HG02981 (cell line): ENCODE results near the gene AVL9.

ENCODE experiments used
- ATAC-seq: cut with Tn5 transposase; IDR thresholded peaks from one replicate; pipeline ENCODE4 v1.9.1; 2021; ENCODE audit warnings: mild to moderate bottlenecking, moderate library complexity; ENCODE audit not compliant: unreplicated experiment

The AVL9 gene

DNA sequence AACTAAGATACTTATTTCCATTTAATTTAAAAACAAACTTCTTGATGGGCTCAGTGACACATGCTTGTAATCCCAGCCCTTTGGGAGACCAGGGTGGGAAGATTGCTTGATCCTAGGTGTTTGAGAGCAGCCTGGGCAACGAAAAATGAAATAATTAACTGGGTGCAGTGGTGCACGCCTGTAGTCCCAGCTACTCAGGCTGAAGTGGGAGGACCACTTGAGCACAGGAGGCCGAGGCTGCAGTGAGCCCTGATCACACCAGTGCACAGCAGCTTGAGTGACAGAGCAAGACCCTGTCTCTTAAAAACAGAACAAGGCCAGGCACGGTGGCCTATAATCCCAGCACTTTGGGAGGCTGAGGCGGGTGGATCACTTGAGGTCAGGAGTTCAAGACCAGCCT is 37.4 kb downstream of the AVL9 start:
- ATAC-seq: no peak

DNA sequence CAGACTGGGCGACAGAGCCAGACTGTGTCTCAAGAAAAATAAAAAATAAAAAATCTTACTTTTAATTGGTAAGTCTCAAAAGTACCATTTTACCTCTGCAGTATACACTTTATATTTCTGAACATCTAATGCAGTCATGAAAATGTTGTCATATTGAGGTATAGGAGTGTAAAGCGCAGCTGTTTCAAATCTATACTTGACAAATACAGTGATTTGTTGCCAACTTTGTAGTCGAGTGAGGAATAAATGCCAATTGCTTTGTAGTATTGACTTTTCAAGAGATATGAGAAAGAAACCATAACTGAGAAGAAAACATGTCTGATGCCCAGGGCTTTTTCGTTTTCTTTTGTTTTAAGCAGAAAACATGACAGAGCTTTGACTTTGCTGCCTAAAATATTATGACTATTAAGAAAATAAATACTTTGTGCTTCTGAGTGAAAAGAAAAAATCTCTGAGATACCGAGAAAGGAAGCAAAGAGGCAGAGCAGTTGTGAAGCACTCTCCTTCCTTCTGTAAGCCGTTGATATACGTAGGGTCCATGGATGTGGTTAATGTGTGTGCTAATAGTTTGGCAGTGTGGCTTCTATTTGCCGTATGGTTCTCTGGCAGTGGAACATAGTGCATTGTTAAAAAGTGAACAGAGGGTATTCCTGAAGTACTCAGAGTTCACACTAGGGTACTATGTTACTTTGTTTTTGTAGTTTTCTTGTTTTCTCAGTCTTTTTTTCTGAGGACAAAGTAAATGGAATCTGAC is 38.2 kb downstream of the AVL9 start:
- no peak for ATAC-seq

DNA sequence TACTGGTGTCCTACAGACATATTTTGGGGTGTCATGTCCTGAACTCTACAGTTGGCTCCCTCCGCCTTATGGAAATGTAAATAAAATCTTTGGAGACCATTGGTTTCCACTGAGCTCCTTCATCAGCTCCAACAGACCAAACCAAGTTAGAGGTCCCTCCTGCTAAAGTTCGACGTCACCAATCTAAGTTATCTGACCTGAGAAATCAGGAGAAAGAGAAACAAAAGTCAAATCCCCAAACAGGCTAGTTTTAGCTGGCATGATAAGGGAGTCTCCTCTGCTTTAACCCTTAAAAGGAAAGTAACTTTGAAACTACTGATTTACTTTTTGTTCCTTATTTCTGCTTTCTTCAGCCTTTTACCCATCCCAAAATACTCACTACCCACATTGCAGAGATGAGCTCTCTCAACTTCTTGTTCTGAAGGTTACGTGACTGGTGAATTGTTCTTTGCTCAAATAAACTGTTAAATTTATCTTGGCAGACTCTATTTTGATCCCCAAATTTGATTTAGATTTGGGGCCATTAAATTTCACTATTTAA is 39.9 kb downstream of the AVL9 start:
- ATAC-seq: no peak

GRCh38 chr7:32536016-32536415 is 40.7 kb downstream of the AVL9 start:
- ATAC-seq: no peak

DNA sequence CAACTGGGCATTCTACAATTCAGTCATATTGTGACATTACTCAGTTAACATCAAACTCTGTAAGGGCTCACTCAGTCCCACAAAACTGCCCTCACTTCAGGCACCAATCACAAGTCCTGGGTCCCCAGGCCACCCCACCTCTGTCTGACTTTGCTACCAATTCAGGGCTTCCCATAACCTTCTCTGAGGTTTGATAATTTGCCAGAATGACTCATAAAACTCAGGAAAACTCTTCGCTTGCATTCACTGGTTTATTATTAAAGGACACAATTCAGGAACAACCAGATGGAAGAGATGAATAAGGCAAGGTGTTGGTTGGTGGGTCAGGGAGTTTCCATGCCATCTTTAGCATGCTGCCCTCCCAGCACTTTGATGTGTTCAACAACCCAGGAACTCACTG is 41.3 kb downstream of the AVL9 start:
- ATAC-seq: no peak

DNA sequence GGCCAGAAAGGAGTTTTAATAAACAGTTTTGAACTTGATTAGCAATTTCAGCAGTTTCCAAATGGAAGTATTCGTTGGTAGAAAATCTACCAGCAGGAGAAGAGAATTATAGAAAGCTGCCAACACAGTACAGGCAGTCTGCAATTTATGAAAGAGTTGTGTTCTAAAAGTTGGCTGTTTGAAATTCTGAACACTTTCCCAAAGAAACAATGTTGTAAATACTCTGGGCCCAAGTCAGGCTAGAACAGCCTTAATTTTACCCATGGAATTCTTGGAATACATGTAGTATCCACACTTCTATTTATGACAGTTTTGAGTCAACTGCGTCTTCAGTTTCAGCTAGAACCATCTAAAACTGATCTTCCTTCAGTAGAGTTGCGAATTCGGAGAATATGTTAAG is 42.5 kb downstream of the AVL9 start:
- ATAC-seq: no peak

DNA sequence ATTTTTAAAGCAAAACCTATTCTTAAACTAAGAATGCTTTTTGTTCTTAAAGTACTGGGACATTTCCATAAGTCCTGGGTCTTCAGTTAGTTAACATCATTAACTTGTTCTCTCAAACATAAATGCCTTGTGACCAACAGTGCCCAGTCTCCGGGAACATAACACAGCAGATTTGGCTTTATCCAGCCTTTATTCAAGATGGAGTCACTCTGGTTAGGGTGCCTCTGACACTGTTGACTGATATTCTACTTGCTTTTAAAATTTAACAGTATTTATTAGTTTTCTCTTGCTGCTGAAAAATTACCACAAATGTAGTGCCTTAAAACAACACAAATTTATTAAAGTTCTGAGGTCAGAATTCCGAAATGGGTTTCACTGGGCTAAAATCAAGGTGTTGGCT is 44.1 kb downstream of the AVL9 start:
- no peak for ATAC-seq

- no peak for ATAC-seq
Measured at GRCh38 chr7:32539919-32540531, 44.7 kb downstream of the AVL9 start.

GRCh38 chr7:32542595-32542994 is 47.3 kb downstream of the AVL9 start:
- ATAC-seq: no peak

DNA sequence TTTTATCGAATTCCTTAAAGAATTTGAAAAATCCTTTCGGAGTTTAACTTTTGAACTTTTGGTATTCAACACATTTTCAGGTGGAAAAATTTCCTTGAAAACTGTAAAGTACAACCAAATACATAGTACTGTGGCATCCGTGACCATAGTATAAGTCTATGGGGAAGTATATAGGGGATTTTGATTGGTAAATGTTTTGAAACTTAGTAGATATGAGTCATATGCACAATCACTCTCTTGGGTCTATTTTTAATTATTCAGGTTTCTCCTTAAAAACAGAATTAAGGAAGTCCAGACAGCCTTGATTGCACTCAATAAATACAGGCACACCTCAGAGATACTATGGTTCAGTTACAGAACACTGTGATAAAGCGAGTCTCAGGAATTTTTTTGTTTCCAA is 64.2 kb downstream of the AVL9 start:
- no peak for ATAC-seq

- no peak for ATAC-seq
Measured at GRCh38 chr7:32560075-32560474, 64.8 kb downstream of the AVL9 start.

DNA sequence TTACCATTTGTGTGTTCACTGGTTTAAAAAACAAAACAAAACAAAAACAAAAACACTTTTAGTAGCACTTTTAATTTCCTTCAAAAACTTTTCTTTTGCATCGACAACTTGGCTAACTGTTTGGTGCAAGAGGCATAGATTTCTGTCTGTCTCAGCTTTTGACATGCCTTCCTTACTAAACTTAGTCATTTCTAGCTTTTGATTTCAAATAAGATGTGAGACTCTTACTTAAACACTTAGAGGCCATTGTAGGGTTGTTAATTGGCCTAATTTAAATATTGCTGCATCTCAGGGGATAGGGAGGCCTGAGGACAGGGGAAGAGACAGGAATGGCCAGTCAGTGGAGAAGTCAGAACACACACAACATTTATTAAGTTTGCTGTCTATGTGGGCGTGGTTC is 66.3 kb downstream of the AVL9 start:
- ATAC-seq: no peak

DNA sequence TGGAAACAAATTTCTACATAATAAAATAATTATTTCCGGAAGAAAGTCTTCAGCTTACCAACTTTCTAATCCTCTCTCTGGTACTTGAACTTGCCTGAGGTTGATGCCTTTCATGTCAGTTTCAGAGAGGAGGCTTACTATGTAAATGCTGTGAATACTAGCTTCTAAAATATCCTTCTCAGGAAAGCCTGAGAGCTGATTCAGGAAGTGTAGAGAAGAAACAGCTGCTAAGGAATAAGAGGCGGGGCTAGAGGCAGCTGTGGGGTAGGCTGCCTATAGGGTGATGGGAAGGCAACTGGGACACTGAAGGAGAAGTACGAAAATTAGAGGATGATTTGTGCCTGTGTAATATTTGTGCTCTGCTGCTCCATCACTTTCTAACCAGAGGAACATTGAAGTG is 69.3 kb downstream of the AVL9 start:
- no peak for ATAC-seq

DNA sequence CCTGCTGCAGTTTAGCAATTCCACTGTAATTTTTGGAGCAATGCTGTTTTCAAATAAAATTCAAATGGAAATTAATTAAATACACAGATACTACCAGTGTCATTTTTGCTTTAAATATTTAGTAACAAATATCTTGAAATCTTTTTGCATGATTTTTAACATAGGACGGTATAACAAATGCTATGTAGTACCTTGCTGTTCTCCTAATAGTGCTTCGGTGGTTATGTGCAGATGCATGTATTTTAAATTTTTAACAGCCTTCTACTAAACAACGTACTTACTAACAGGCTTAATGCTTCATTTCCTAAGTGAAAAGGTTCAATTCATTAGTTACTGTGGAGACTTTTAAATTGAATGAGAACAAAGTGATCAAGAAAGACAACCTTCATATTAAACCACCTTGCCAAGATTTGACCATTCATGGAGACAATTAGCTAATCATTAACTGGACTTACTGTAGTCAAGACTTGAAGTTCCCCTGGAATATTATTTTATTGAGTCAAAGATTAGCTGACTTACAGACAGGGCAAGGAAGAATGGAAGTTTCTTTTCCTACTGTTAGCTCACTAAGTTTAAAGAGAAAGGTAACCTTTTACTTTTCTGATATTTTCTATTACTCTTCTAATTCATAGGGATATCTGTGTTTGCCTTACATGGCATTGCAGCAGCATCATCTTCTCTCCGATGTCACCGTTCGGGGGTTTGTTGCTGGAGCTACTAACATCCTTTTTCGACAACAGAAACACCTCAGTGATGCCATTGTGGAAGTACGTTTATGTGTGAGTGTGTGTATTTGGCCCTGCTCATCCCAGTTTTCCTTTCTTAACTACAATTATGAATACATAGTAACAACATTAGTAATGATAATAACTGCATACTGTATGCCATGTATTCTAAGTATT is 74.3 kb downstream of the AVL9 start:
- no peak for ATAC-seq

- no peak for ATAC-seq
Measured at GRCh38 chr7:32573110-32573687, 77.9 kb downstream of the AVL9 start.

DNA sequence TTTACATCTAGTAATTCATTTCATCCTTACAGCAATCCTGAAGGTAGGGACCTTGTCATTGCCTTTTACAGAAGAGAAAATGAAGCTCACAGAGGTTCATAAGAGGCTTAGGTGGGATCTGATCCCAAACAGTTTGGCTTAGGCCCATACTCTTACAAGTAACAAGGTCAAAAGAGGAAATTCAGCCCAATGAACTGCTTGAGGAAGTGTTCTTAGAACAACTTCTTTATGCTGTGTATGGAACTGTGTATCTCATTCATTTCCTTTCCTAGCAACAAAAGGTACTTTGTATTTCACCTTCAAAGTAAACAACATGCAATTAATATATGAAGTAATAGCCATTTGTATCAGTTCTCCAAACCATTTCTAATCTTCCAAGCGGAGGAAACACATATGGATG is 79.3 kb downstream of the AVL9 start:
- no peak for ATAC-seq

DNA sequence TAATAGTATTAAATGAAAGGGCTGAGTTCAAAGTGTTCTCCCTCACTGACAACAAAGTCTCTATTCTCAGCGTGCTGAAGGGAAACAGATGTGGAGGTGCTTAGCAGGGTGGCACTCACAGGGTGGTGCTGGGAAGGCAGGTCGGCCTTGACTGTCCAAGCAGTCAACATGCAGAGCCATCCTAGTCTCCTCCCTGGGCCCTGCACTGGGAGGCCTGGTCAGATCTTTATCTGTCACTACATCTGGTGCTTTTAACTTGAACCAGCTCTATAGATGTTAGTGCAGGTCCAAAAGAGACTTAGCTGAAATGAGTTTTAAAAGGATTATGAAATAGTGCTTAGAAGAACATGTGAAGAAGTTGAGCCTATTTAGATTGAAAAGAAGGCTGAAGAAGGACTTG is 82.1 kb downstream of the AVL9 start:
- no peak for ATAC-seq

DNA sequence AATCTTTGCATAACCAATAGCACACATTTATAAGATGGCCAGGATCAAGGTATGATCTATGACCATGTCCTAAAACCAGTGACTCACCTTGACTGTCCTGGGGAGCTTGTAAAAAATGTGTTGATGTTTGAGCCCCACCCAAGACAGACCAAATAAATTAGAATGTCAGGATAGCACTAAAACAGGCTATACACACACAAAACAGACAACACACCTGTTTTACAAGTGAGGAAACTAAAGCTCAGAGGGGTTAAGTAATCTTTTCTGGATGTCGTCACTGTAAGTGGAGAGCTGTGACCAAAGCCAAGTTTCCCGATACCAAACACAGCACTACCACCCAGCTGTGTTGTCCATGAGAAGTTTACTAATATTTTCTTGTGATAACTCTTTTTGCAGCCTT is 84.5 kb downstream of the AVL9 start:
- no peak for ATAC-seq

- ATAC-seq: no peak
Measured at GRCh38 chr7:32580646-32581045, 85.4 kb downstream of the AVL9 start.

- no peak for ATAC-seq
Measured at GRCh38 chr7:32582036-32582435, 86.7 kb downstream of the AVL9 start.

DNA sequence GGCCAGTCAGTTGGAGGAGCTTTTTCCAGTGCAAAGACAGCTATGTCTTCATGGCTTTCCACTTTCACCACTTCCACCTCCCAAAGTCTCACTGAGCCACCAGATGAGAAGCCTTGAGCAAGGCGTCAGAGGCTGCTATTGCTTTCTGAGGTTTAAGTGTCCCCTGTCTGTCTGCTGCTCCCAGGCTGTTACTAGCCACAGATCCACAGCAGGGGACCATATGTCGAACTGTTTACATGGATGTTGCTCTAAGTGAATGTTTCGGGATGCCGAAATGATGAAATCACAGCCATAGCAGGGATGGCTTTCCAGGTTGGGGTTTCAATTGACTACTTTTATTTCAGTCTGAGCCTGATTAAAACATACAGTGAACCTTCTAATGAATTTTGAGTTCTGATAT is 88.5 kb downstream of the AVL9 start:
- ATAC-seq: no peak
